Gastroesophageal sphincter (tissue), 3 donors: Measurements from ENCODE around the gene TLE2.

Experiments used
- POLR2A ChIP-seq, 2 donors: fragments of 450-650 bp; IDR thresholded peaks; one replicate each; pipeline ENCODE4 v1.6.1; 2017; ENCODE audit warnings: antibody characterized with exemption in 2 of 2, mild to moderate bottlenecking in 2 of 2, moderate library complexity in 1 of 2
- TF ChIP-seq, protein P1 (sequence below), 4 experiments: fragments of 200-600 bp in 2 of 4; fragments of 450-650 bp in 2 of 4; sonication (generic) in 1 of 4; IDR thresholded peaks; one replicate each; pipeline ENCODE4 v1.5.1; 2017 to 2019; ENCODE audit warnings: antibody characterized with exemption in 4 of 4, mild to moderate bottlenecking in 2 of 4, moderate library complexity in 2 of 4

DNA sequence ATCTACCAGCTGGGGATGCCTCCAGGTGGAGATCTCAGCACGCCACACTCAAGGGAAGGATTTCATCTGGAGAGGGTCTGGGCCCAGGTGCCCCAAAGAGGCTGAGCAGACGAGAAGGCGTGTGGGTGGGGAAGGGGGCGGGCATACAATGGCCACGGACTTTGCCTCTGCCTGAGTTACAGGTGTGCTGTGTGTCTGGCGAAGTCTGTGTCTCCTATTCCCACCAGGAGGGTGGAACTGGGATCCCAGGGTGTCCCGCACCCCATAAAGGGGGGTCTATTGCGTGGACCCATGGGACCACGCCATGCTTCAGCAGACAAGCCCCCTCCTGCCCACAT, 3.6 kb downstream of the TLE2 start:
- no peak for TF ChIP-seq POLR2A (IDR thresholded peaks at IDR 0.05)
- TF ChIP-seq, protein P1, sequence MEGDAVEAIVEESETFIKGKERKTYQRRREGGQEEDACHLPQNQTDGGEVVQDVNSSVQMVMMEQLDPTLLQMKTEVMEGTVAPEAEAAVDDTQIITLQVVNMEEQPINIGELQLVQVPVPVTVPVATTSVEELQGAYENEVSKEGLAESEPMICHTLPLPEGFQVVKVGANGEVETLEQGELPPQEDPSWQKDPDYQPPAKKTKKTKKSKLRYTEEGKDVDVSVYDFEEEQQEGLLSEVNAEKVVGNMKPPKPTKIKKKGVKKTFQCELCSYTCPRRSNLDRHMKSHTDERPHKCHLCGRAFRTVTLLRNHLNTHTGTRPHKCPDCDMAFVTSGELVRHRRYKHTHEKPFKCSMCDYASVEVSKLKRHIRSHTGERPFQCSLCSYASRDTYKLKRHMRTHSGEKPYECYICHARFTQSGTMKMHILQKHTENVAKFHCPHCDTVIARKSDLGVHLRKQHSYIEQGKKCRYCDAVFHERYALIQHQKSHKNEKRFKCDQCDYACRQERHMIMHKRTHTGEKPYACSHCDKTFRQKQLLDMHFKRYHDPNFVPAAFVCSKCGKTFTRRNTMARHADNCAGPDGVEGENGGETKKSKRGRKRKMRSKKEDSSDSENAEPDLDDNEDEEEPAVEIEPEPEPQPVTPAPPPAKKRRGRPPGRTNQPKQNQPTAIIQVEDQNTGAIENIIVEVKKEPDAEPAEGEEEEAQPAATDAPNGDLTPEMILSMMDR (IDR thresholded peaks at IDR 0.05): no peak
